ENCODE data around the gene A2M. TPM values are rescaled to one million over a fixed set of nuclear protein-coding genes. Genes with fewer than 3 reads are reported as not detected.

Gene A2M
- total RNA-seq, 1 experiment from 2014 or later, result not detected

DNA sequence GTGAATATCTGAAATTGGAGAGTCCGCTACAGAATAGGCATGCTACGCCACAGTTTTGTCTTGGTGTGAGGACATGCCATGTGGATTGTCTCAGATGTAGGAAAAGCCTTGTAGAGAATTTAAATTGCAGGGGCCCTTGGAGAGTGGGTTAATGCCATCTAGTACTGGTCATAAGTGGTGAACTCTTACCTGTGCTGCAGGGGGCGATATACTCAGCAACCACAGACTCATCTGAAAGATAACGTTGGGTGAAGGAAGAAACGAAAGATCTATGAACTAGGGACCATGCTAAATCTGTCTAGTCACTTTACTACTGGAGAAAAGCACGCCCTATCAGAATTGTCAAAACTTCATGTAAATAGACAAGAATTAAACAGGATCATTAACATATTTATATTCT is 33.7 kb upstream of the A2M start:
- Histone ChIP-seq H3K9me2 (ENCODE audit: insufficient read depth) (no peaks in the 10 kb centered on the region), H4K20me1 (ENCODE audit: insufficient read depth) (no peaks in the 10 kb centered on the region), H3K79me2 (ENCODE audit: low read depth) (no peaks in the 10 kb centered on the region), H3K27me3 (ENCODE audit: insufficient read depth, low read depth) (no peaks in the 10 kb centered on the region; the same call in 1 of the 2 replicates), H3K27ac (no peak overlapping the region), H3K4me2 (no peak overlapping the region), H3K9me3 (ENCODE audit: insufficient read depth, low read depth) (0 out of 2 replicates have a peak, but pooled peaks cover 3% of the 10 kb centered on the region), H3K36me3 (ENCODE audit: low read depth) (no peaks in the 10 kb centered on the region), H3K4me1 (replicated peaks; ENCODE audit: insufficient read depth) (no peaks in the 10 kb centered on the region), H3K4me3 (no peak overlapping the region), H2AFZ (no peak overlapping the region), H3F3A (ENCODE audit: insufficient read depth, low read depth) (no peaks in the 10 kb centered on the region)
- POLR2A ChIA-PET (ENCODE audit: unreplicated experiment), result no interaction called here
- no peak for TF ChIP-seq EZH2 (IDR thresholded peaks at IDR 0.05; ENCODE audit: low read depth)
- TF ChIP-seq, protein P1, sequence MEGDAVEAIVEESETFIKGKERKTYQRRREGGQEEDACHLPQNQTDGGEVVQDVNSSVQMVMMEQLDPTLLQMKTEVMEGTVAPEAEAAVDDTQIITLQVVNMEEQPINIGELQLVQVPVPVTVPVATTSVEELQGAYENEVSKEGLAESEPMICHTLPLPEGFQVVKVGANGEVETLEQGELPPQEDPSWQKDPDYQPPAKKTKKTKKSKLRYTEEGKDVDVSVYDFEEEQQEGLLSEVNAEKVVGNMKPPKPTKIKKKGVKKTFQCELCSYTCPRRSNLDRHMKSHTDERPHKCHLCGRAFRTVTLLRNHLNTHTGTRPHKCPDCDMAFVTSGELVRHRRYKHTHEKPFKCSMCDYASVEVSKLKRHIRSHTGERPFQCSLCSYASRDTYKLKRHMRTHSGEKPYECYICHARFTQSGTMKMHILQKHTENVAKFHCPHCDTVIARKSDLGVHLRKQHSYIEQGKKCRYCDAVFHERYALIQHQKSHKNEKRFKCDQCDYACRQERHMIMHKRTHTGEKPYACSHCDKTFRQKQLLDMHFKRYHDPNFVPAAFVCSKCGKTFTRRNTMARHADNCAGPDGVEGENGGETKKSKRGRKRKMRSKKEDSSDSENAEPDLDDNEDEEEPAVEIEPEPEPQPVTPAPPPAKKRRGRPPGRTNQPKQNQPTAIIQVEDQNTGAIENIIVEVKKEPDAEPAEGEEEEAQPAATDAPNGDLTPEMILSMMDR (conservative IDR thresholded peaks at IDR 0.05), result peak; percentile 51
- no peak for DNase-seq
- intact Hi-C loops (cut with micrococcal nuclease; ENCODE audit: unreplicated experiment), result no loop called here
- BruUV-seq (replicated peaks), result no TSS peak
- CTCF ChIA-PET, result interaction anchor here (0.6 kb wide), 1 partner anchor 321 kb away, joined by 3 read pairs; no protein-coding TSS in a partner anchor

DNA sequence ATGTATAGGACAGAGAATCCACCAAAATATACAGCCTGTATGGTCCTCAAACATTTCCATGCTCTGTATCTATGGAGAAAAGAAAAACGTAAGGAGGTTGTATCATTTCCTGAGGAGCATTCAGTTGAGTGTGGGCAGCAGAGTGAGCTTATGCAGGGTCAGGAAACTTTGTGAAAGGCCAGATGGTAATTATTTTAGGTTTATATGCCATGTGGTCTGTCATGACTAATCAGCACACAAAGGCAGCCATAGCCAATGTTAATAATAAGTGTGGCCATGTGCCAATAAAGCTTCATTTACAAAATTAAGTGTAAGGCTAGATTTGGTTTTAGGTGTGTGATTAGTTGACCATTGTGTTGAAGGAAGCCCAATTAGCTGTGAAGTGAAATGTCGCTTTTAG is 33.2 kb upstream of the A2M start:
- no peak overlapping the region for H3K4me2 ChIP-seq
- 0 out of 2 replicates have a peak, but pooled peaks cover 3% of the 10 kb centered on the region for H3K9me3 ChIP-seq (ENCODE audit: insufficient read depth, low read depth)
- no peaks in the 10 kb centered on the region for H3K4me1 ChIP-seq (replicated peaks; ENCODE audit: insufficient read depth)
- intact Hi-C loops (cut with micrococcal nuclease; ENCODE audit: unreplicated experiment), result no loop called here
- no peak overlapping the region for H3K27ac ChIP-seq
- H4K20me1 ChIP-seq (ENCODE audit: insufficient read depth), result no peaks in the 10 kb centered on the region
- no peaks in the 10 kb centered on the region for H3K36me3 ChIP-seq (ENCODE audit: low read depth)
- ChIA-PET POLR2A (ENCODE audit: unreplicated experiment) (no interaction called here), CTCF (interaction anchor here (0.6 kb wide), 2 partner anchors 320 to 325 kb away, joined by 3 to 9 read pairs; no protein-coding TSS in a partner anchor)
- no peak for DNase-seq
- H2AFZ ChIP-seq, result no peak overlapping the region
- H3K79me2 ChIP-seq (ENCODE audit: low read depth), result no peaks in the 10 kb centered on the region
- no peaks in the 10 kb centered on the region for H3K9me2 ChIP-seq (ENCODE audit: insufficient read depth)
- no peaks in the 10 kb centered on the region for H3F3A ChIP-seq (ENCODE audit: insufficient read depth, low read depth)
- H3K27me3 ChIP-seq (ENCODE audit: insufficient read depth, low read depth), result no peaks in the 10 kb centered on the region; the same call in 1 of the 2 replicates
- BruUV-seq (replicated peaks), result no TSS peak
- TF ChIP-seq EZH2 (IDR thresholded peaks at IDR 0.05; ENCODE audit: low read depth), result no peak
- TF ChIP-seq, protein P1 (conservative IDR thresholded peaks at IDR 0.05), result no peak
- H3K4me3 ChIP-seq, result no peak overlapping the region

DNA sequence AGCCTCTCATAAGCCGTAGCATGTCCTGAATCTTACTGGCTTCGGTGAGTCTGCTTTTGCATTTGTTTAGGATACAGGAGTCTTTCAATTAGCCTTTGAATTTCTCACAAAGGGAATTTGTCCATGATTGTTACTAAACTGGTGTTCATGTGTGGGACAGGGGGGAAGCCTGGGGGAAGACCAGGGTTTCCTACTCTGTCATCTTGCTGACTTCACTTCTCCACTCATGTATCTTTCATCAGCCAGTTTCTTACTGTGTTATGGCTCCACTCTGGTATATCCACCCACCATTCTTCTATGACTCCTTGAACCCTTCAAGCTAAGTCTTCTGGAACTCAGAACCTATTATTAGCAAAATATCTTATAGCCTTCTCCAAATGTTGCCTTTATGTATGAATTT is 31.7 kb upstream of the A2M start:
- ChIA-PET CTCF (no interaction called here), POLR2A (ENCODE audit: unreplicated experiment) (no interaction called here)
- Histone ChIP-seq H3K4me3 (no peak overlapping the region), H3K4me2 (no peak overlapping the region), H4K20me1 (ENCODE audit: insufficient read depth) (no peaks in the 10 kb centered on the region), H2AFZ (no peak overlapping the region), H3K9me3 (ENCODE audit: insufficient read depth, low read depth) (0 out of 2 replicates have a peak, but pooled peaks cover 3% of the 10 kb centered on the region), H3K79me2 (ENCODE audit: low read depth) (no peaks in the 10 kb centered on the region), H3K4me1 (replicated peaks; ENCODE audit: insufficient read depth) (no peaks in the 10 kb centered on the region), H3F3A (ENCODE audit: insufficient read depth, low read depth) (no peaks in the 10 kb centered on the region), H3K9me2 (ENCODE audit: insufficient read depth) (no peaks in the 10 kb centered on the region), H3K27ac (no peak overlapping the region), H3K36me3 (ENCODE audit: low read depth) (no peaks in the 10 kb centered on the region), H3K27me3 (ENCODE audit: insufficient read depth, low read depth) (no peaks in the 10 kb centered on the region; the same call in 1 of the 2 replicates)
- no peak for TF ChIP-seq EZH2 (IDR thresholded peaks at IDR 0.05; ENCODE audit: low read depth)
- TF ChIP-seq, protein P1 (conservative IDR thresholded peaks at IDR 0.05), result no peak
- DNase-seq, result no peak
- no TSS peak for BruUV-seq (replicated peaks)
- intact Hi-C loops (cut with micrococcal nuclease; ENCODE audit: unreplicated experiment), result no loop called here

All from PC-9 (cell line).